ENCODE measurements around the gene PLXNA4. TPM values are rescaled to one million over a fixed set of nuclear protein-coding genes. Genes with fewer than 3 reads are reported as not detected.

The PLXNA4 gene
- total RNA-seq, 4 donors from 2014 or later, result 1.1 to 2.8 (median 1.4) TPM

DNA sequence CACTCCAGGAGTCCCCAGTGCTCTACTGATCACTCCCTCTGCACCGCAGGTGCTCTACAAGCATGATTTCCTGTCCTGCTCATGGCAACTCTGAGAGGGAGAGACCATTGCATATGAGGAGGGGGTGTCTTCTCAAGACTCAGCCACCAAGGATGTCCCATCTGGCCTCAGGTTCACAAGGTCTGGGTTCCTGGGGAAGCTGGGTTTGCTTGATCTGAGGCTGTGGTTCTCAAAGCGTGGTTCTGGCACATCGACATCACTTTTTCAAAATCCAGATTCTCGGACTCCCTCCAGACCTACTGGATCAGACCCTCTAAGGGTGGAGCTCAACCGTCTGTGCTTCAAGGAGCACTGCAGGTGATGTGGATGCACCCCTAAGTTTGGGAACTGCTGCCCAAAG is 247.5 kb downstream of the PLXNA4 start:
- Histone ChIP-seq H3K36me3 (no peaks in the 10 kb centered on the region), H3K4me1 (no peaks in the 10 kb centered on the region), H3K27me3 (no peaks in the 10 kb centered on the region), H3K9me3 (no peaks in the 10 kb centered on the region), H3K27ac (no peak overlapping the region), H3K4me3 (no peak overlapping the region)
- WGBS, 2 donors (ENCODE audit: low coverage in 1 of 2), result 93 to 95% methylated on average over 4 to 5 of the region's 5 CpGs
- DNase-seq, result no peak
- intact Hi-C loops (cut with DNase I; ENCODE audit: low total_unique reads), result no loop called here
- in situ Hi-C loops (cut with MboI; ENCODE audit: low pct_ligation_motif_present in 1 of 4, low pct_unique_long_range_greater_than_20kb in 1 of 4, low sequenced_read_pairs in 3 of 4), result no loop called here
- TF ChIP-seq, protein P1, sequence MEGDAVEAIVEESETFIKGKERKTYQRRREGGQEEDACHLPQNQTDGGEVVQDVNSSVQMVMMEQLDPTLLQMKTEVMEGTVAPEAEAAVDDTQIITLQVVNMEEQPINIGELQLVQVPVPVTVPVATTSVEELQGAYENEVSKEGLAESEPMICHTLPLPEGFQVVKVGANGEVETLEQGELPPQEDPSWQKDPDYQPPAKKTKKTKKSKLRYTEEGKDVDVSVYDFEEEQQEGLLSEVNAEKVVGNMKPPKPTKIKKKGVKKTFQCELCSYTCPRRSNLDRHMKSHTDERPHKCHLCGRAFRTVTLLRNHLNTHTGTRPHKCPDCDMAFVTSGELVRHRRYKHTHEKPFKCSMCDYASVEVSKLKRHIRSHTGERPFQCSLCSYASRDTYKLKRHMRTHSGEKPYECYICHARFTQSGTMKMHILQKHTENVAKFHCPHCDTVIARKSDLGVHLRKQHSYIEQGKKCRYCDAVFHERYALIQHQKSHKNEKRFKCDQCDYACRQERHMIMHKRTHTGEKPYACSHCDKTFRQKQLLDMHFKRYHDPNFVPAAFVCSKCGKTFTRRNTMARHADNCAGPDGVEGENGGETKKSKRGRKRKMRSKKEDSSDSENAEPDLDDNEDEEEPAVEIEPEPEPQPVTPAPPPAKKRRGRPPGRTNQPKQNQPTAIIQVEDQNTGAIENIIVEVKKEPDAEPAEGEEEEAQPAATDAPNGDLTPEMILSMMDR (IDR thresholded peaks at IDR 0.05), result no peak
- TF ChIP-seq POLR2AphosphoS5 (IDR thresholded peaks at IDR 0.05) (no peak), POLR2A (IDR thresholded peaks at IDR 0.05) (no peak)

DNA sequence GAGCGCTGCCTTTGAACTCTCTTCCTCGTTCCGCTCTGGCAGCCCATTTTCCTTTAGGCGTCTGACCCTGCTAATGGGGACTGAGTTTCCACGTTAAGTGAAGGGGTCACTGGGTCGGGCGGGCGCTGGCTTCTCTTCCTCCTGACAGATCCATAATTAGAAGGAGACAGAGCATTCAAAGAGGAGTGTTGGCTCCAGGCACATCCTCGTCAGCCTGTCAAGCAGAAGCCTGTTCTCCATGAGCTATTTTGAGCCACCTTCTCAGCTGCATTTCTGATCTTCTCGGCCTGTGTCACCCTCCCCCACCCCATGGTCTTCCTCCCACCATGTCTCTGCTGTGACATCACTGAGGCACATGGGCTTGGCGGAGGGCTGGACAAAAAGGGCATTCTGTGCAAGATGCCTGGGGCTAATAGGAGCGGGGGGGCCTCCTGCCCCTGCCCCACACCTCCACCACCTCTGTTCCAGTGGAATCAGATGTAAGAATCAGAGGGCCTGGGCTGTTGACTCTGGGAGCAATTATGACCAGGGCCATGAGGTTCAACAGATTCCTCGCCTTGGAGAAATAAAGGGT is 248.1 kb downstream of the PLXNA4 start:
- TF ChIP-seq POLR2AphosphoS5 (IDR thresholded peaks at IDR 0.05) (no peak), POLR2A (IDR thresholded peaks at IDR 0.05) (no peak), EP300 (IDR thresholded peaks at IDR 0.05; ENCODE audit: low read depth) (no peak)
- TF ChIP-seq, protein P1 (IDR thresholded peaks at IDR 0.05), result no peak
- intact Hi-C loops (cut with DNase I; ENCODE audit: low total_unique reads) (no loop called here), in situ Hi-C loops (cut with MboI; ENCODE audit: low pct_ligation_motif_present in 1 of 4, low pct_unique_long_range_greater_than_20kb in 1 of 4, low sequenced_read_pairs in 3 of 4) (no loop called here)
- H3K4me1 ChIP-seq, result no peaks in the 10 kb centered on the region
- H3K27me3 ChIP-seq, result no peaks in the 10 kb centered on the region
- H3K4me3 ChIP-seq, result no peak overlapping the region
- no peak for DNase-seq
- H3K27ac ChIP-seq, result no peak overlapping the region
- WGBS, 2 donors (ENCODE audit: low coverage in 1 of 2), result 82% methylated on average over 13 of the region's 13 CpGs; no CpG with 5 or more reads in 1 of the 2 donors
- no peaks in the 10 kb centered on the region for H3K9me3 ChIP-seq
- H3K36me3 ChIP-seq, result no peaks in the 10 kb centered on the region

DNA sequence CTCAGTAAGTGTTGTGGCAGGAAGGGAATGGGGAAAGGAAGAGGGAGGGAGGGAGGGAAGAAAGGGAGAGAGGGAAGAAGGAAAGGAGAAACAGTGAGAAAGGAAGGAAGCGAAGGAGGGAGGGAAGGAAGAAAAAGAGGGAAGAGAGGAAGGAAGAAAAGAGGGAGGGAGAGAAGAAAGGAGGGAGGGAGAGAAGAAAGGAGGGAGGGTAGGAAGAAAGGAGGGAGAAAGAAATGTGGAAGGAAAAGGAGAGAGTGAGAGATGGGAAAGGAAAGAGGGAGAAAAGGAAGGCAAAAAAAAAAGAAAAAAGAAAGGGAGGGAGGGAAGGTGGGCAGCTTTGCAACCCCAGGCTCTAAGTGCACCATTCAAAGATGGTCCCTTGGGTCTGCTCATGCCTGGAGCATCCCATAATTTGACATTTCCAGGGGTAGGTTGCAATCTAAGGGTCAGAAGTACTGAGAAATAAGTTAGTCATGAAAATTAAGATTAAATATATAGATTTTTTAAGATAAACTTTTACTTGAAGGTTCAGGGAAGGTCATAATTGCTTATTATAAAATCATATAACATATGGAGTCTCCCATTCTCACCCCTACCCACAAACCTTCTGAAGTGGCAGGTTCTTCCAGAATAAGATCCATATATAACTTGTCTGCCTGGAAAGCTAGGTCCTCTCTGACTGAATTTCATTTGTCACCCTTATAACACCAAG is 249.2 kb downstream of the PLXNA4 start:
- in situ Hi-C loops (cut with MboI; ENCODE audit: low pct_ligation_motif_present in 1 of 4, low pct_unique_long_range_greater_than_20kb in 1 of 4, low sequenced_read_pairs in 3 of 4), result no loop called here
- H3K36me3 ChIP-seq, result no peaks in the 10 kb centered on the region
- no peak overlapping the region for H3K27ac ChIP-seq
- intact Hi-C loops (cut with DNase I; ENCODE audit: low total_unique reads), result no loop called here
- 71 to 90% methylated on average over 1 of the region's 1 CpG for WGBS, 2 donors (ENCODE audit: low coverage in 1 of 2)
- no peaks in the 10 kb centered on the region for H3K9me3 ChIP-seq
- TF ChIP-seq, protein P1 (IDR thresholded peaks at IDR 0.05), result no peak
- no peak for TF ChIP-seq POLR2A (IDR thresholded peaks at IDR 0.05)
- TF ChIP-seq POLR2AphosphoS5 (IDR thresholded peaks at IDR 0.05), result no peak
- no peak for TF ChIP-seq EP300 (IDR thresholded peaks at IDR 0.05; ENCODE audit: low read depth)
- H3K27me3 ChIP-seq, result no peaks in the 10 kb centered on the region
- no peaks in the 10 kb centered on the region for H3K4me1 ChIP-seq
- no peak for DNase-seq
- no peak overlapping the region for H3K4me3 ChIP-seq

DNA sequence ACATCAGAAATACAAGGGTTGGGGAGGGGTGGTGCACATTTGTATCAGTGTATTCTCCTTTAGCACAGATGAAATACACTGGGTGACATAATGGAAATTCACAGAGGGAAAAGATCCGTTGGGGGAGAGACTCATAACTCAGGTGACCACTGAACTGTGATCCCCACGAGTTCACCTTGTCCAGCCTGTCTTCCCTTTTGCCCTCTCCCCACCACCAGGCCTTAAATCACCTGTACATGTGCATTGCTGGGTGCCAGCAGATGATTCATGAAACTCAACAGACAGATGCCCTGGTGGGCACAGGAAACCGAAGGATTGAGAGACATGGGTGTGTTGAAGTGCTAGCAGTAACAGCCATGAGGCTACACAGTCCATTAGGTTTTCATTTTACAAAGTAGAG is 253.3 kb downstream of the PLXNA4 start:
- no peaks in the 10 kb centered on the region for H3K36me3 ChIP-seq
- WGBS, 2 donors (ENCODE audit: low coverage in 1 of 2), result 53% methylated on average over 3 of the region's 3 CpGs; no CpG with 5 or more reads in 1 of the 2 donors
- no peak overlapping the region for H3K27ac ChIP-seq
- intact Hi-C loops (cut with DNase I; ENCODE audit: low total_unique reads), result no loop called here
- H3K9me3 ChIP-seq, result no peaks in the 10 kb centered on the region
- H3K27me3 ChIP-seq, result no peaks in the 10 kb centered on the region
- DNase-seq, result no peak
- in situ Hi-C loops (cut with MboI; ENCODE audit: low pct_ligation_motif_present in 1 of 4, low pct_unique_long_range_greater_than_20kb in 1 of 4, low sequenced_read_pairs in 3 of 4), result no loop called here
- TF ChIP-seq POLR2A (IDR thresholded peaks at IDR 0.05) (no peak), POLR2AphosphoS5 (IDR thresholded peaks at IDR 0.05) (no peak), EP300 (IDR thresholded peaks at IDR 0.05; ENCODE audit: low read depth) (no peak)
- TF ChIP-seq, protein P1 (IDR thresholded peaks at IDR 0.05), result no peak
- peaks cover 0 to 10% (median 7%) of the 10 kb centered on the region in 4 donors for H3K4me1 ChIP-seq
- no peak overlapping the region for H3K4me3 ChIP-seq
